GM21526 (cell line): Measurements from ENCODE around the gene EHBP1L1.

Experiments used
- ATAC-seq: cut with Tn5 transposase; IDR thresholded peaks from one replicate; pipeline ENCODE4 v1.9.1; 2021; ENCODE audit warnings: moderate library complexity; ENCODE audit not compliant: unreplicated experiment, low FRiP score

EHBP1L1 gene

GRCh38 chr11:65611758-65612603 is 36.1 kb downstream of the EHBP1L1 start:
- ATAC-seq, result no peak

GRCh38 chr11:65612691-65613090 is 36.8 kb downstream of the EHBP1L1 start:
- ATAC-seq, result no peak

- no peak for ATAC-seq
Measured at GRCh38 chr11:65613091-65613928, 37.5 kb downstream of the EHBP1L1 start.

GRCh38 chr11:65615229-65615949 is 39.5 kb downstream of the EHBP1L1 start, which contains the start of gene PCNX3:
TSS of gene PCNX3 (plus strand) at chr11:65615776. CDS start at chr11:65616312, 536 bp downstream.
- peak; percentile 68 for ATAC-seq

- peak; percentile 1 for ATAC-seq
Measured at GRCh38 chr11:65615950-65616574, 40.2 kb downstream of the EHBP1L1 start.

GRCh38 chr11:65616575-65617001 is 40.7 kb downstream of the EHBP1L1 start:
- no peak for ATAC-seq

GRCh38 chr11:65617136-65617850 is 41.4 kb downstream of the EHBP1L1 start:
- no peak for ATAC-seq

GRCh38 chr11:65617990-65618751 is 42.3 kb downstream of the EHBP1L1 start:
- ATAC-seq, result no peak

- no peak for ATAC-seq
Measured at GRCh38 chr11:65618763-65619162, 42.9 kb downstream of the EHBP1L1 start.

- no peak for ATAC-seq
Measured at GRCh38 chr11:65619281-65619928, 43.6 kb downstream of the EHBP1L1 start.

GRCh38 chr11:65620666-65621065 is 44.8 kb downstream of the EHBP1L1 start:
- no peak for ATAC-seq

- no peak for ATAC-seq
Measured at GRCh38 chr11:65621460-65621859, 45.6 kb downstream of the EHBP1L1 start.

- ATAC-seq, result no peak
Measured at GRCh38 chr11:65622011-65622410, 46.2 kb downstream of the EHBP1L1 start.

- no peak for ATAC-seq
Measured at GRCh38 chr11:65623177-65623576, 47.3 kb downstream of the EHBP1L1 start.

- ATAC-seq, result no peak
Measured at GRCh38 chr11:65623852-65624616, 48.2 kb downstream of the EHBP1L1 start.

- no peak for ATAC-seq
Measured at GRCh38 chr11:65624931-65625627, 49.2 kb downstream of the EHBP1L1 start.
